Activated CD4-positive, alpha-beta T cell treated with anti-CD3 and anti-CD28 coated beads for 36 hours (primary cell): Measurements from ENCODE around the gene CMSS1. TPM values are rescaled to one million over a fixed set of nuclear protein-coding genes. Genes with fewer than 3 reads are reported as not detected.

Source experiments
- ATAC-seq: fragments of 200-7000 bp; cut with Tn5 transposase; one replicate; pipeline ENCODE4 v1.10.0; 2021; ENCODE audit warnings: mild to moderate bottlenecking, moderate library complexity
- CTCF ChIA-PET: fragments of 350-600 bp; sonication (Branson Sonifier 250); formaldehyde crosslinking; loops from one replicate; lab custom pipeline; 2021; ENCODE audit warnings: antibody characterized with exemption; lab: Charles Lee
- POLR2A ChIA-PET: fragments of 350-600 bp; sonication (Branson Sonifier 250); formaldehyde crosslinking; loops from one replicate; lab custom pipeline; 2021; ENCODE audit warnings: antibody characterized with exemption, inconsistent platforms; lab: Charles Lee
- DNase-seq: peaks from one replicate; pipeline ENCODE4 v3.0.0-alpha.2; 2020
- H3K27ac Mint-ChIP-seq: one replicate; pipeline ENCODE4 v1.8.0; 2021; ENCODE audit warnings: mixed read lengths
- H3K27me3 Mint-ChIP-seq: one replicate; pipeline ENCODE4 v1.8.0; 2021; ENCODE audit warnings: mixed read lengths
- H3K36me3 Mint-ChIP-seq: one replicate; pipeline ENCODE4 v1.8.0; 2021; ENCODE audit warnings: low read depth, mixed read lengths
- H3K4me1 Mint-ChIP-seq: one replicate; pipeline ENCODE4 v1.8.0; 2021; ENCODE audit warnings: mixed read lengths
- H3K4me3 Mint-ChIP-seq: one replicate; pipeline ENCODE4 v1.8.0; 2021; ENCODE audit warnings: mild to moderate bottlenecking, moderate library complexity, mixed read lengths
- H3K9me3 Mint-ChIP-seq: one replicate; pipeline ENCODE4 v1.8.0; 2021; ENCODE audit warnings: low read depth, mixed read lengths
- intact Hi-C, 2 experiments: fragments of 100-400 bp; cut with DNase I in 1 of 2; cut with micrococcal nuclease in 1 of 2; formaldehyde crosslinking; loops; one replicate each; pipeline versions ENCODE4 v1.14.2 to v1.15.1; 2022 to 2024; cut with DNase I, micrococcal nuclease
- total RNA-seq, 2 experiments: library from RNA; stranded (reverse); gene quantifications; one replicate each; pipeline ENCODE4 v1.2.3, GENCODE V29; 2021

Gene CMSS1
- total RNA-seq, 2 experiments from 2014 or later = 94.0 to 96.3 TPM

DNA sequence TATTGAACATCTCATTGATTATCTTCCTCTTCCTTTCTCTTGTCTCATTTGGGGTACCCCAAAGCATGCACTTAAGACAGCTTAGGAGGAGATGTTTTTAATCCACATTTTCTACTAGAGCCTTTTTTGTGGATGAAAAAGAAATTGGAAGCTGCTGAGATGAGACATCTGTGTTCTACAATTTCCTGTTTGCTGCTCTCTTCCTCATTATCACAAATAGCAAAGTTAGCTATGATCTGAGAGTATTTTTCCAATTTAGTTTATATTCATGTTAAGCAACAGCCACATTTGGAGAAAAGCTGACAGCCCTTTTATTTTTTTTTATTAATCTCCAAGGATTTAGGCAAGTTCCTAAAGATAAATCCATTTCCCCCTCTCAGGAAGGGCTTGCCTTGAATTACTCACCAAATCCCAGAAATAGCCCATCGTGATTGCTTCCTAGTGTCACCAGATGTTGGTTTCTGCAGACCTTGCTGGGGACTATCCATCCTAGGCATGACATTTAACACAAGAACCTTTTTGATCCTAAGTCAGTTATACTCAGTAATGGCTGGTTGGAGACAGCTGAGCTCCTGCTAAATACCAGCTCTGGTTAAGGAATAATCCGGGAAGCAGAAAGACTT lies 367.4 kb downstream of the CMSS1 start:
- no peaks in the 10 kb centered on the region for H3K4me1 Mint-ChIP-seq

GRCh38 chr3:100185847-100186246 lies 368.2 kb downstream of the CMSS1 start:
- intact Hi-C loops = no loop called here
- DNase-seq (no peak), ATAC-seq (no peak)
- Mint-ChIP-seq H3K9me3 (no peaks in the 10 kb centered on the region), H3K4me3 (no peak overlapping the region), H3K27ac (no peak overlapping the region), H3K4me1 (no peaks in the 10 kb centered on the region), H3K36me3 (peaks cover 4% of the 10 kb centered on the region), H3K27me3 (peaks cover 2% of the 10 kb centered on the region)
- ChIA-PET CTCF (interaction anchor here (1.0 kb wide), 1 partner anchor 68 kb away, joined by 3 read pairs; no protein-coding TSS in a partner anchor), POLR2A (interaction anchor here (0.6 kb wide), 1 partner anchor 77 kb away, joined by 4 read pairs; no protein-coding TSS in a partner anchor)

More for the DNA sequence above, 367.4 kb downstream of the CMSS1 start:
- Mint-ChIP-seq H3K36me3 (peaks cover 11% of the 10 kb centered on the region), H3K27me3 (peaks cover 2% of the 10 kb centered on the region), H3K4me3 (no peak overlapping the region), H3K27ac (no peak overlapping the region), H3K9me3 (peaks cover 3% of the 10 kb centered on the region)
- ChIA-PET CTCF (interaction anchor here (1.7 kb wide), 1 partner anchor 69 kb away, joined by 4 read pairs; no protein-coding TSS in a partner anchor), POLR2A (no interaction called here)
- intact Hi-C loops = no loop called here
- ATAC-seq (no peak), DNase-seq (no peak)

GRCh38 chr3:100189444-100189964 lies 371.8 kb downstream of the CMSS1 start:
- intact Hi-C loops = no loop called here
- Mint-ChIP-seq H3K9me3 (no peaks in the 10 kb centered on the region), H3K36me3 (no peaks in the 10 kb centered on the region), H3K4me3 (no peak overlapping the region), H3K27me3 (peaks cover 2% of the 10 kb centered on the region), H3K27ac (no peak overlapping the region), H3K4me1 (no peaks in the 10 kb centered on the region)
- DNase-seq (no peak), ATAC-seq (no peak)
- POLR2A ChIA-PET = no interaction called here
- CTCF ChIA-PET = no interaction called here

DNA sequence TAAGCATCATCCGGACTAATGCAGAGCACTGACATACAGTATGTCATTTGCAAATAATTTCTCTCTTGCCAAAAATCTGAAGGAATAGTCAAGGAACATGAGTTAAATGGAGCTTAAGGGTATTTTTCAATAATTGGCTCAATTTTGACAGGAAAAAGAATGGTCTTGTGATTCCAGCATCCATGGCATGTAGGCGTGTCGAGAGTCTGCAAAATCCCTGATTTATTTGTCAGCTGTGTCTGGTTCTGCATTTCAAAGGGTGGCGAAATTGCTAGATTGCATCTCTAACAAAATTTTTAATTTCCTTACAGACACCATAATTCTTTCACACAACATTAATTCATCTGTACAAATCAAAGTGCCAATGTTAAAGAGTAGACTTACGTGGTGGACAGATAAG lies 377.7 kb downstream of the CMSS1 start:
- DNase-seq (no peak), ATAC-seq (no peak)
- ChIA-PET POLR2A (no interaction called here), CTCF (interaction anchor here (0.7 kb wide), 1 partner anchor 32 kb away, joined by 4 read pairs; no protein-coding TSS in a partner anchor)
- intact Hi-C loops = no loop called here
- H3K4me1 Mint-ChIP-seq = no peaks in the 10 kb centered on the region
- H3K9me3 Mint-ChIP-seq = peaks cover 5% of the 10 kb centered on the region
- H3K36me3 Mint-ChIP-seq = peaks cover 1% of the 10 kb centered on the region
- H3K27me3 Mint-ChIP-seq = peaks cover 2% of the 10 kb centered on the region
- H3K4me3 Mint-ChIP-seq = no peak overlapping the region
- H3K27ac Mint-ChIP-seq = no peak overlapping the region

DNA sequence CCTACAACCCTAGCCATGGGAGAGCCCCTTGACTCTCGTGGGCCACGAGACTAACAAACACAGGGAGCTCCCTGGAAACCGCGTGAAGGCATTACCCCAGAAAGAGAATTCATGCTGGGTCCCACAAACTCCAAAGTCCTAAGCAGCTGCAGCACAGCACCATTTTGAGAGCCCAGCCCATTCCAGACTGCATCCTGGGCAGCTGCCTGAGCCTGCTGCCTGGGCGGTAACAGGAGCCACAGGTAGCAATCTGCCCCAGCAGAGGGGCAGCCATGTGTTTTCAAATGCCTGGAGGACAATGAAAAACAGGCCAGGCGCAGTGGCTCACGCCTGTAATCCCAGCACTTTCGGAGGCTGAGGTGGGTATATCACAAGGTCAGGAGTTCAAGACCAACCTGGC lies 380.2 kb downstream of the CMSS1 start:
- peaks cover 2% of the 10 kb centered on the region for H3K27me3 Mint-ChIP-seq
- no peaks in the 10 kb centered on the region for H3K4me1 Mint-ChIP-seq
- CTCF ChIA-PET = interaction anchor here (0.6 kb wide), 1 partner anchor 246 kb away, joined by 3 read pairs; no protein-coding TSS in a partner anchor
- H3K36me3 Mint-ChIP-seq = peaks cover 1% of the 10 kb centered on the region
- ATAC-seq = no peak
- POLR2A ChIA-PET = no interaction called here
- H3K4me3 Mint-ChIP-seq = no peak overlapping the region
- no peak for DNase-seq
- H3K27ac Mint-ChIP-seq = no peak overlapping the region
- intact Hi-C loops = no loop called here
- peaks cover 5% of the 10 kb centered on the region for H3K9me3 Mint-ChIP-seq

DNA sequence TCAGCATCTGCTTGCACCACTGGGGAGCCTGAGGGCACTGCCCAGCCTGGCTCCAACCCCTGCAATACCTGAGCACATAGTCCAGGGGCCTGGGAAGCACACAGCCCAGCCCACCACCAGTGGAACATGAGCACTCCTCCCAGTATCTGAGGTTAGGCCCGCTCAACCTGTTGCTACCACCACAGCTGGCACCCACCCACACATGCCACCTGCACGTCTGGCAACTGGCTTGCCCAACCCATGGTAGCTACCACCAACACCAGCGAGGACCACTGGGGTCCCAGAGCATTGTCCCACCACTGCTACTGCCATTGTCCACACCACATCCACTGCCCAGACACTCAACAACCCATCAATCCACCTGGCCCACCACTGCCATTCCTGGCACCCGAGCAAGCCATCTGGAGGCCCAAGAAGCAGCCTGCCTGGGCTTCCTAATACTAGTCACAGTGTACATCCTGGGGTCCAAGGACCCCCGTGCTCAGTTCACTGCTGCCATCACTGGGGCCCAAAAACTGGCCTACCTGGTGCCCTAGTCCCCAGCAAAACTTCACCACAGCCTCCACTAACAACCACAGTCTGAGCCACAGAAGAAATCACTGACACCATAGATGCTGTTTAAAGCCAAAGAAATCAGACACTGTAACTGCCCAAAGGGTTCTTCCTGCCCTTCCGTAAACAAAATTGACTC lies 381.1 kb downstream of the CMSS1 start:
- no peak for DNase-seq
- H3K9me3 Mint-ChIP-seq = peaks cover 5% of the 10 kb centered on the region
- ATAC-seq = no peak
- H3K4me1 Mint-ChIP-seq = no peaks in the 10 kb centered on the region
- ChIA-PET CTCF (interaction anchor here (0.6 kb wide), 1 partner anchor 247 kb away, joined by 3 read pairs; no protein-coding TSS in a partner anchor), POLR2A (no interaction called here)
- no peak overlapping the region for H3K4me3 Mint-ChIP-seq
- H3K27ac Mint-ChIP-seq = no peak overlapping the region
- peaks cover 1% of the 10 kb centered on the region for H3K36me3 Mint-ChIP-seq
- intact Hi-C loops = no loop called here
- H3K27me3 Mint-ChIP-seq = peaks cover 2% of the 10 kb centered on the region

DNA sequence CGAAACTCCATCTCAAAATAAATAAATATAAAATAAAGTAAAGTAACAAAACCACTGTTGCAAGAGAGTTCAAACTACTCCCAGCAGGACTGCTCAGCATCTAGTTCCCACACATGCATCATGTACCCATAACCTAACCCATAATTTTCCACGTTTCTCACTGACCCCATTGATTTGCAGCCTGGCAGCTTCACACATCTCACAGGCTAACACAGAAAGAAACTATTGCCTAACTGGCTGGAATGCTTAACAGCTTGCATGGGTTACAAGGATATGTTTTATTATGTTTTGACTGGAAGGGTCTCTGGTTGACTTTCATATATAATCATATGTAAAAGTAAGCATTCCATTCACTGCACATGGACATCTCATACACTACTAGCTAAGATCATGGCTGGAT lies 387.5 kb downstream of the CMSS1 start:
- intact Hi-C loops = no loop called here
- peaks cover 7% of the 10 kb centered on the region for H3K4me1 Mint-ChIP-seq
- no peaks in the 10 kb centered on the region for H3K27me3 Mint-ChIP-seq
- CTCF ChIA-PET = no interaction called here
- POLR2A ChIA-PET = no interaction called here
- DNase-seq (no peak), ATAC-seq (no peak)
- H3K27ac Mint-ChIP-seq = no peak overlapping the region
- H3K36me3 Mint-ChIP-seq = no peaks in the 10 kb centered on the region
- H3K9me3 Mint-ChIP-seq = no peaks in the 10 kb centered on the region
- H3K4me3 Mint-ChIP-seq = no peak overlapping the region

DNA sequence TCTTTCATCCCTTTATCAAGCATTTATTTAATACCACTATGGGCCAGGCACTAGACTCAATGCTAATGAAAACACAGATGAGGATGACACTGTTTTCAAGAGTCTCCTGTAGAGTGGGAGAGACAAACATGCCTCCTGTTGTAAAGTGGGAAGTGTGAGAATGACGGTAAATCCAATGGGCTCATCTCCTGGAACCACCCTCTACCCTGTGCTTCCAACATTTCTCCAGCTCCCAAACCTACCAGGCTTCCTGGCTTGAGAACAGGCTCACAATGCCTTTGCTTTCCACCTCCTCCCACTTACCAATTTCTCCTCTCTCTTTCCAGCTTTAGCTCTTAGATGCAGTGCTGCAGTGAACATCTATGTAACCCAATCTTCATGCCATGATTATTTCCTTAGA lies 389.0 kb downstream of the CMSS1 start:
- no peaks in the 10 kb centered on the region for H3K27me3 Mint-ChIP-seq
- no peak for DNase-seq
- CTCF ChIA-PET = interaction anchor here (1.2 kb wide), 1 partner anchor 44 kb away, joined by 3 read pairs; no protein-coding TSS in a partner anchor

DNA sequence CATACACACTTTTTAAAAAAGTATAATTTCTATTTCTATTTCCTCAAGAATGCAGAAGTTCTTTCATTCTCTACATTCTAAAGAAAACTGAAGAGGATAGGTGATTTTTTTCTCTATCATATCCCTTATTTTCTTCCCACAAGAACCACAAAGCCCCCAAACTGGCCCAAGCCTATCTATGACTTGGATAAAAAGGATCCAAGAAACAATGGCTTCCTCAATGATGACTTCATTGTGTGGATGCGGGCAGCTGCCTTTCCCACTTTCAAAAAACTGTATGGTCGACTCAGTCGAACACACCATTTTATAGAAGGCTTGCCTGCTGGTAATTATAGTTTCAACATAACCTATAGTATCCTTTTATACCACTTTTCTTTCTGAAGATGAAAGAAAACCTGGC lies 390.2 kb downstream of the CMSS1 start:
- Mint-ChIP-seq H3K27me3 (no peaks in the 10 kb centered on the region), H3K36me3 (no peaks in the 10 kb centered on the region), H3K9me3 (no peaks in the 10 kb centered on the region), H3K27ac (no peak overlapping the region), H3K4me3 (no peak overlapping the region), H3K4me1 (peaks cover 15% of the 10 kb centered on the region)
- ChIA-PET CTCF (no interaction called here), POLR2A (no interaction called here)
- DNase-seq (no peak), ATAC-seq (no peak)
- intact Hi-C loops = no loop called here

More for the DNA sequence above, 389.0 kb downstream of the CMSS1 start:
- Mint-ChIP-seq H3K4me1 (peaks cover 15% of the 10 kb centered on the region), H3K27ac (no peak overlapping the region), H3K9me3 (no peaks in the 10 kb centered on the region), H3K36me3 (no peaks in the 10 kb centered on the region), H3K4me3 (no peak overlapping the region)
- POLR2A ChIA-PET = no interaction called here
- intact Hi-C loops = no loop called here
- ATAC-seq = no peak

GRCh38 chr3:100209169-100209568 lies 391.5 kb downstream of the CMSS1 start:
- ChIA-PET POLR2A (no interaction called here), CTCF (no interaction called here)

DNA sequence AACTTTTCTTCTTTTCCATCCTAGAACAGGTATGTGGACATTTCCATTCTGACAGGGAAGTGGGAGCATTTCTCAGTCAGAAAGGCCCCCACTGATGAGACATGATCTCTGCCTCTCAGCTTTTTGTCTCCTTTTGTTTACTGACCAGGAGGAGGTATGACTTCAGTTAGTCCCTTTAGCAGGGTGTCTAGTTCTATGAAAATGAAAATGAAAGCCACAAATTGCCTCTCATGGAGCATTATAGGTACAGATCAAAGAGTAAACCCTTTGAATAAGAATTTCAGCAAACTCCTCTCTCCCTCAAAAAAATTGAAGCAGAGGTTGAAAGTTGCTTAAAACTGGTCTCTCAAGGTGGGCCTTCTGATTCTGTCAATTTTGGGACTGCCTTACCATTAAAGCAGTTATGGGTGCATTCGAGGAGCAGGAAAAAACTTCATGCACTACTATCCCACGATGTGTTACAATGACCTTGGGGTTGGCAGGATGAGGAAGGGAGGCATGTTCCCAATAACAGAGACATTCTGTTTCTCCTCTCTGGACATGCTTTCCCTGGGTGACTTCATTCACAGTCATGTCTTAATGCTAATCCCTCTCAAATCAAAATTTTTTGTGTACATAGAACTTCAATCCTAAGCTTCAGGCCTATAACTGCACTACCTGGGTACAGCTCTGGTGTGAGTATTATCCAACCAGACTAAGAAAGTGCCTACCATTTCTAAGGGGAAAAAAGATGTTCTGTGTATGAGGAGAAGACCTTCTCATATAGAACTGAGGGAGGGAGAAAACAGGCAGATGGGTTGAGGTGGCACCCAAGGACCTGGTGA lies 392.5 kb downstream of the CMSS1 start:
- H3K9me3 Mint-ChIP-seq = no peaks in the 10 kb centered on the region
- ChIA-PET CTCF (no interaction called here), POLR2A (interaction anchor here (0.7 kb wide), 1 partner anchor 126 kb away, joined by 7 read pairs; no protein-coding TSS in a partner anchor)
- no peak overlapping the region for H3K4me3 Mint-ChIP-seq
- peaks cover 15% of the 10 kb centered on the region for H3K4me1 Mint-ChIP-seq
- no peaks in the 10 kb centered on the region for H3K27me3 Mint-ChIP-seq
- intact Hi-C loops = no loop called here
- DNase-seq = no peak
- H3K36me3 Mint-ChIP-seq = no peaks in the 10 kb centered on the region
- peak overlapping the region; percentile 44 for H3K27ac Mint-ChIP-seq
- ATAC-seq = peak; percentile 96

More at GRCh38 chr3:100209169-100209568, 391.5 kb downstream of the CMSS1 start:
- no peaks in the 10 kb centered on the region for H3K27me3 Mint-ChIP-seq
- DNase-seq = no peak
- H3K9me3 Mint-ChIP-seq = no peaks in the 10 kb centered on the region
- H3K4me3 Mint-ChIP-seq = no peak overlapping the region
- H3K27ac Mint-ChIP-seq = no peak overlapping the region
- no peak for ATAC-seq
- no peaks in the 10 kb centered on the region for H3K36me3 Mint-ChIP-seq
- intact Hi-C loops = no loop called here
- peaks cover 15% of the 10 kb centered on the region for H3K4me1 Mint-ChIP-seq
